ENCODE results near the gene POC1B. TPM values are rescaled to one million over a fixed set of nuclear protein-coding genes. Genes with fewer than 3 reads are reported as not detected.
A peak's percentile ranks its signal among the peaks of the same experiment; 100 is the strongest.
"Not testable (repeated sequence)": the region's sequence is repeated elsewhere in the genome, so short reads cannot be mapped to it uniquely, and the experiment has no call there.

The POC1B gene
- total RNA-seq, 1 donor: 19.3 TPM

DNA sequence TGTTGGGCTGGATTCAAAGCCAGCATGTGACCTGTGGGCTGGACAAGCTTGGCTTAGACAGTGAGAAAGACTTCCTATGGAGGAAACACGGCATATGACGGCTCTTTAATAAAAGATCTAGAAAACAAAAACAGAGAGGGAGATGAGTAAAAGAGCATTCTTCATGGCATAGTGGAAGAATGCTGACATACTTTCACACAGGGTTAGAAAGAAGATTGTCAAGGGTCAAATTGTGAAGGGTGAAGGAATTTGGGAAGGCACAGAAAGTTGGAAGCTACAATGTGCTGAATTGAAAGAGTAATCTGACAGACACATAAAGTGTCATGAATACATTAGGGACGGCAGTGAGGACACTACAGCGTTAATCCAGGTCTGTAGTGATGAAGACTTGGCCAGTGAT is 64.7 kb downstream of the POC1B start:
- DNase-seq (ENCODE audit: low read depth): no peak

DNA sequence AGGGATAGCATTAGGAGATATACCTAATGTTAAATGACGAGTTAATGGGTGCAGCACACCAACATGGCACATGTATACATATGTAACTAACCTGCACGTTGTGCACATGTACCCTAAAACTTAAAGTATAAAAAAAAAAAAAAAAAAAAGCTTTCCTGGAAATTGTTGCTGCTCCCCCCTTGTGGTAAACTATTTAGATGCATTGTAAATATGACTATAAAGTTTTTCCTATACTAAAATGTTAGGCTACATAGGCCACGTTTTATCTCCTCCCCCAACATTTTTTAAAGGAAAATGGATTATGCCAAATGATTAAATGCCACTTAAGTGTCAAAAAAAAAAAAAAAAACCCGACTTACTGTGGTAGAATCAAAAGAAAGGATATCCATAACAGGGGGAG is 66.6 kb downstream of the POC1B start:
- H3K4me3 ChIP-seq (ENCODE audit: low read depth, low read length); DNase-seq (ENCODE audit: low read depth): not testable (repeated sequence)
- TF ChIP-seq, protein P1, sequence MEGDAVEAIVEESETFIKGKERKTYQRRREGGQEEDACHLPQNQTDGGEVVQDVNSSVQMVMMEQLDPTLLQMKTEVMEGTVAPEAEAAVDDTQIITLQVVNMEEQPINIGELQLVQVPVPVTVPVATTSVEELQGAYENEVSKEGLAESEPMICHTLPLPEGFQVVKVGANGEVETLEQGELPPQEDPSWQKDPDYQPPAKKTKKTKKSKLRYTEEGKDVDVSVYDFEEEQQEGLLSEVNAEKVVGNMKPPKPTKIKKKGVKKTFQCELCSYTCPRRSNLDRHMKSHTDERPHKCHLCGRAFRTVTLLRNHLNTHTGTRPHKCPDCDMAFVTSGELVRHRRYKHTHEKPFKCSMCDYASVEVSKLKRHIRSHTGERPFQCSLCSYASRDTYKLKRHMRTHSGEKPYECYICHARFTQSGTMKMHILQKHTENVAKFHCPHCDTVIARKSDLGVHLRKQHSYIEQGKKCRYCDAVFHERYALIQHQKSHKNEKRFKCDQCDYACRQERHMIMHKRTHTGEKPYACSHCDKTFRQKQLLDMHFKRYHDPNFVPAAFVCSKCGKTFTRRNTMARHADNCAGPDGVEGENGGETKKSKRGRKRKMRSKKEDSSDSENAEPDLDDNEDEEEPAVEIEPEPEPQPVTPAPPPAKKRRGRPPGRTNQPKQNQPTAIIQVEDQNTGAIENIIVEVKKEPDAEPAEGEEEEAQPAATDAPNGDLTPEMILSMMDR (IDR thresholded peaks at IDR 0.05; ENCODE audit: insufficient read depth, low read length): peak; percentile 42

More for the DNA sequence above, 64.7 kb downstream of the POC1B start:
- no peak overlapping the region for H3K4me3 ChIP-seq (ENCODE audit: low read depth, low read length)
- TF ChIP-seq, protein P1 (IDR thresholded peaks at IDR 0.05; ENCODE audit: insufficient read depth, low read length): no peak

DNA sequence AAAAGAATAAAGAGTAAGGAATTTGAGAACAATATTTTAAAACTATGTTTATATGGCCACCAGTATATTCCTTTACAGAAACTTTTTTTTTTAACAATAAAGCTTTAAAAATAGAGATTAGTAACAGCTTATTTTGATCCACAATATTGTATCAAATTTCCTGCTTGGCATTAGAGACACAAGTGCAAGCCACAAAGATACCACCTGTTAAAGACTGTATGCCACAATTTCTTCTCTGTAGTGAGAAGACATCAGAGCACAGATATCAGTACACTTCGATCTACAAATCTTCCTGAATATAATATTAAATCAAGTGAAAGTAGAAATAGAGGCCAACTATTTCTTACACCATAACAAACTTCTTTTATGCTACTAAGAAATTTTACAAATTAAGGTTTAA is 69.3 kb downstream of the POC1B start:
- DNase-seq (ENCODE audit: low read depth): no peak
- H3K4me3 ChIP-seq (ENCODE audit: low read depth, low read length): no peak overlapping the region
- TF ChIP-seq, protein P1 (IDR thresholded peaks at IDR 0.05; ENCODE audit: insufficient read depth, low read length): no peak

DNA sequence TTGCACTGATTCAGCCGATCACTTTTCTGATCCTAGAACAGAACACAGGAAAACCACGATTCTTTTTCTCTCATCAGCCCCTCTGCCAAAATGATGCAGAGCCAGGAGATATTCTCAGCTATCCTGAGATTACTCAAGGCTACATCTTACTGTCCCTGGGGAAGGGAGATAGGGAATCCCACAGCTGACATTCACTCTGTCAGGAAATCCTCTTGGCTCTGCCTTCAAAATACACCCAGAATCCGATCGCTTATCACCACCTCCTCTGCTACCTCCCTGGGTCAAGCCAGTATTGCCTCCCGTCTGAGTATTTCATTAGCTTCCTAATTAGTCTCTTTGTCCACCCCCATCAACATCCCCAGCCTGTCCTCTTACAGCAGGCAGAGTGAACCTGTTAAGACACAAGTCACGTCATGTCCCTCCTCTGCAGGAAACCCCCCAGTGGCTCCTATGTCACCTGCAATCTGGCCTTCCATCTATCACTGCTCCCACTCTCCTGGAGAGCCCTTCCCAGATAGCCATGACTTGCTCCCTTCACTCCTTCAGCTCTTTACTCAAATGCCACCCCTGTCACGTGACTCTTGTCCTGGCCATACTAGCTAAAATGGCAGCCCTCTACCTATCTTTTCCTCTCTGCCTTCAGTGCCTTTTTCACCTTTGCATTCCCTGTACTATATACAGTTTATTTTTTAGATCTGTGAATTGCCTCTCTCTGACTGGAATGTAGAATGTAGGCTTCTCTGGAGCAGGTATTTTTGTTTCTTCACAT is 71.6 kb downstream of the POC1B start:
- TF ChIP-seq, protein P1 (IDR thresholded peaks at IDR 0.05; ENCODE audit: insufficient read depth, low read length): no peak
- peak; percentile 34 for DNase-seq (ENCODE audit: low read depth)
- no peak overlapping the region for H3K4me3 ChIP-seq (ENCODE audit: low read depth, low read length)

DNA sequence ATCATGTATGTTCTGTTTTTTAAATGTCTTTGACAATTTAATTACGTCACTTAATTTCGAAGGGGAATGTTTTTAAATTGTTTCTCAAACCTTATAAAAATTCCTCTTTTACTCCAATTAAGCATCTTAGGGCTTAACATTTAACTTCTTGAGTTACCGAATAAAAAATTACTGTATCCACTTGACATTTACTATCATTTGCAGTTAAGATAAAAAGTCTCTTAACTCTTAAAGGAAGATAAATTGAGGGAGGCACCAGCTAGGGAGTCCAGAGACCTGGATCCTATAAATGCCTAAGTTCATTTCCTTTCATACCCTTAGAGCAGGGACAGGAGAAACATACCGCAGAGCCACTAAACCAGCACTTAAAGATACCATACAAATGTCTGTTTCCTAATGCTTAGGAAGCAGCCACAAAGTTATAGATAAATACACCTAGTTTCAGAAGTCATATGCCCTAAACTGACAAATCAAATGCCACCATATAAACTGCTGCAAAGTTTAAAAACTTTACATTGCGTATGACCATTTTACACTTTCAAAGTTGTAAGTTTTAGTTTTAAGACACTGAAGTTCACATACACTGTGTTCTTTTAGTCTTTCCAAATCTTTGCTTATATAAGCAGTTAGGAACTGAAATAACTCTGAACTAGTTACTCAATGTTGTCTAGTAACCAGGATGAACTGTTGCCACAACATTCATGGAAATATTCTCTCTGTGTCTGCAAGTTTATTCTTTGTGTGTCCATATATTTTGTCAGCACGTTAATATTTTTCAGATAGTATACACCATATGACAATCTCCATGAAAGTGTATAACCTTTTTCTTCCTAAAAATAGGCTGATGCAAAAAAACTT is 72.5 kb downstream of the POC1B start:
- TF ChIP-seq, protein P1 (IDR thresholded peaks at IDR 0.05; ENCODE audit: insufficient read depth, low read length): no peak
- no peak overlapping the region for H3K4me3 ChIP-seq (ENCODE audit: low read depth, low read length)
- peak; percentile 78 for DNase-seq (ENCODE audit: low read depth)

DNA sequence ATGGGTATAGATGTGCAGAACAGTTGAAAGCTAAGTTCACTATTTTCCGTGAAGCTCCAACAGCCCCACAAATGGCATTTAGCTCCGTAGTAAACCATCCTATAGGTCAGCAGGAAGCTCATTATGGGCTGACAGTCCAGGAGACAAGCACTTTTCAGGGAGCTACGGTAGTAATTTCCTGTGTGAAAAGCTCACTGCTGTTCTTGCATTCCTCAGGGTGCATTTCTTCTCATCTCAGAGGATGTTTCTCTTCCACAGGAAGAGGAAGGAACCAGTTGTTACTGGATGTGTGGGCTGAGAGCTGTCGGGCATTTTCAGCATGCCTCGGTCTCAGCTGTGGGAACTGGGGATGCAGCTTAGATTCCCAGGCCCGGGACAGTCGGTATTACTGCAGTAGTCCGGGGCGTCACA is 74.0 kb downstream of the POC1B start:
- TF ChIP-seq, protein P1 (IDR thresholded peaks at IDR 0.05; ENCODE audit: insufficient read depth, low read length): no peak
- peak; percentile 66 for DNase-seq (ENCODE audit: low read depth)
- H3K4me3 ChIP-seq (ENCODE audit: low read depth, low read length): no peak overlapping the region

All from fibroblast of the aortic adventitia (primary cell).